ENCODE results near the gene ALS2. TPM values are rescaled to one million over a fixed set of nuclear protein-coding genes. Genes with fewer than 3 reads are reported as not detected.
"Not testable (repeated sequence)": the region's sequence is repeated elsewhere in the genome, so short reads cannot be mapped to it uniquely, and the experiment has no call there.

ALS2 gene
- total RNA-seq, 1 donor from 2014 or later = 12.7 TPM

DNA sequence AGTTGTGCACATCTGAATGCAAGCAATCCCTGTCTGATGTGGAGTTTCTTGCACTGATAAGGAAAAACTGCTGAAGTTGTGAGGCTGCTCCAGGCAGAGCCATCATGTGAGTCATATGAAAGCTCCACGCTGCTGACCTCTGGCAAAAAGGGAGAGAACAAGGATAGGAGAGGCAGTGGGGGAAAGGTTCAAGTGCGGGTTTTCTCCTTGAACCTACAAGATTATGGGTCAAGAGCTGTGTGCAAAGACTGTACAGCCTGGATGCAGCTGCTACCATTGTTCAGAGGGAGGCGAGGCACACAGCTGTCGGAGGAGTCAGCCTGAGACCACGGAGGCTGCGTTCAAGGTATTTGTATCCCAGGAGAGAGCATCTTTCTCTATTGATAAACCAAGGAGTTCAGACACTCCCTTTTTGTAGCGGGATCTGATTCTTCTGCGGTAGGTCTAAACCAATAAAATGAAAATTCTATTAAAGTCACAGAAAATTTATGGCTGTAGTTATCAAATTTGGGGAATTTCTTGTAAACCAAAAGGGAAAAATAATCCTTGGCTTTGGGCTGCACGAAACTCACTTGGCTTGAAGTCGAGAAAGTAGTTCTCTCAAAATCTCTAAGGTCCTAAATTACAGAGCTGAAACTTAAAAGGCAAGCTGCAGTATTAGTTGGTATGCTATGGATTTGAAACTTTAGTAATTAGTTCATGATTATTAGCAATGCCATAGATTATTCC is 25.9 kb upstream of the ALS2 start, which contains the start of gene CDK15:
CDK15 (plus strand) TSS at position 96 of the 729 bp plus-strand sequence; CDS start at position 224, 128 bp downstream.
- Mint-ChIP-seq H3K27ac (no peak within 1 kb of the TSS), H3K36me3 (ENCODE audit: low read depth) (no peaks in the 10 kb centered on the region), H3K9me3 (no peaks in the 10 kb centered on the region), H3K4me3 (no peak within 1 kb of the TSS), H3K27me3 (ENCODE audit: insufficient read depth) (peaks cover 23% of the 10 kb centered on the region), H3K4me1 (ENCODE audit: low read depth) (no peaks in the 10 kb centered on the region)
- DNase-seq (ENCODE audit: low spot score) = no peak
- intact Hi-C loops (cut with micrococcal nuclease) = no loop called here

DNA sequence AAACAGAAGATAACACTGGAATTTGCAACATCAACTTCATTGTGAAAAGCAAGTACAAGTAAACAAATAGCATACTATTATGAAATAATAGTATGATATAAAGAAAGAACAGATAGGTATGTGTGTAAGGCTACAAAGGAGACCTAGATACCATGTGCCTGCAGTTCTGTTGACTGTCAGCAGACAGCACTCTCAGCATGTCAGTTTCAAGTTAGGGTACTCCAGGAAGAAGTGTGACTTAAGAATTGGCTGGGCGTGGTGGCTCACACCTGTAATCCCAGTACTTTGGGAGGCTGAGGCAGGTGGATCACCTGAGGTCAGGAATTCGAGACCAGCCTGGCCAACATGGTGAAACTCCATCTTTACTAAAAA is 18.2 kb upstream of the ALS2 start:
- not testable (repeated sequence) for DNase-seq (ENCODE audit: low spot score); H3K4me3 Mint-ChIP-seq; H3K27ac Mint-ChIP-seq; H3K4me1 Mint-ChIP-seq (ENCODE audit: low read depth); H3K9me3 Mint-ChIP-seq; H3K36me3 Mint-ChIP-seq (ENCODE audit: low read depth)
- intact Hi-C loops (cut with micrococcal nuclease) = loop anchor here (5.0 kb wide), 1 partner anchor 378 kb away; no protein-coding TSS in a partner anchor
- peaks cover 15% of the 10 kb centered on the region for H3K27me3 Mint-ChIP-seq (ENCODE audit: insufficient read depth)

- Mint-ChIP-seq H3K4me3 (no peak overlapping the region), H3K27ac (no peak overlapping the region), H3K9me3 (no peaks in the 10 kb centered on the region), H3K4me1 (ENCODE audit: low read depth) (no peaks in the 10 kb centered on the region), H3K27me3 (ENCODE audit: insufficient read depth) (peaks cover 15% of the 10 kb centered on the region), H3K36me3 (ENCODE audit: low read depth) (no peaks in the 10 kb centered on the region)
- intact Hi-C loops (cut with micrococcal nuclease) = loop anchor here (5.0 kb wide), 1 partner anchor 379 kb away; no protein-coding TSS in a partner anchor
- DNase-seq (ENCODE audit: low spot score) = no peak
Measured at GRCh38 chr2:201798252-201798913, 17.6 kb upstream of the ALS2 start.

DNA sequence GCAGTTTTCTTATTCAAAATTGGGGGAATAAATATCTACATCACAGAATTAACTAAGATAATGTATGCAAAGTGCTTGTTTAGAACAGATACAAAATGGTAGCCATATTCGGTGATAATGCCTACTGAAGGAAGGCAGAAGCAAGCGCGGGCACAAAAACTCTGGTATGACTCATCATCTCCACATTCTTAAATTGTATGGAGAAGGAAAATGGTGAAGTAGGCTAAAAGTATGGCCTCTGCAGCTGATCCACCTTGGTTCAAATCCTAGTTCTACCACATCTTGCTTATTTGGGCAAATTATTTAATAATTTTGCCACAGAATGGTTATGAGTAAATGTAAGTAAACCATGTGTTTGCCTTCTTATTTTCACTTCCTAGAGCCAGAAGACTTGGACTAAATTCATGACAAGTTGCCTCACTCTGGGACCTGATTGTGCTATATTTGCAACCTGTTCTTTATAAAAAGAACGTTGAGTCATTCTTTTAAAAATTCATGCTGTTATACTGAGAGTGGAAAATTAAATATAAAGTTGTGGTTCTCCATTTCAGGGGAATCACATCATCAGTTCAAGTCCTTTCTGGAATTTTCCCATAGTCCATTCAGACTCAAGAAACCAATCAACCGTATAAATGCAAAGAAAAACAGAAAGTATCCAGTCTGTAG is 16.6 kb upstream of the ALS2 start:
- Mint-ChIP-seq H3K4me3 (no peak overlapping the region), H3K4me1 (ENCODE audit: low read depth) (no peaks in the 10 kb centered on the region), H3K36me3 (ENCODE audit: low read depth) (no peaks in the 10 kb centered on the region), H3K27ac (no peak overlapping the region), H3K27me3 (ENCODE audit: insufficient read depth) (peaks cover 12% of the 10 kb centered on the region), H3K9me3 (no peaks in the 10 kb centered on the region)
- DNase-seq (ENCODE audit: low spot score) = no peak
- intact Hi-C loops (cut with micrococcal nuclease) = loop anchor here (5.0 kb wide), 1 partner anchor 380 kb away; no protein-coding TSS in a partner anchor

GRCh38 chr2:201796478-201796865 is 15.7 kb upstream of the ALS2 start:
- no peaks in the 10 kb centered on the region for H3K36me3 Mint-ChIP-seq (ENCODE audit: low read depth)
- no peak for DNase-seq (ENCODE audit: low spot score)
- no peaks in the 10 kb centered on the region for H3K4me1 Mint-ChIP-seq (ENCODE audit: low read depth)
- H3K27ac Mint-ChIP-seq = no peak overlapping the region
- intact Hi-C loops (cut with micrococcal nuclease) = loop anchor here (5.0 kb wide), 1 partner anchor 381 kb away; no protein-coding TSS in a partner anchor
- H3K9me3 Mint-ChIP-seq = no peaks in the 10 kb centered on the region
- H3K4me3 Mint-ChIP-seq = no peak overlapping the region
- peaks cover 8% of the 10 kb centered on the region for H3K27me3 Mint-ChIP-seq (ENCODE audit: insufficient read depth)

GRCh38 chr2:201795607-201796477 is 15.1 kb upstream of the ALS2 start:
- no peaks in the 10 kb centered on the region for H3K9me3 Mint-ChIP-seq
- H3K4me1 Mint-ChIP-seq (ENCODE audit: low read depth) = no peaks in the 10 kb centered on the region
- H3K4me3 Mint-ChIP-seq = no peak overlapping the region
- no peak for DNase-seq (ENCODE audit: low spot score)
- H3K27ac Mint-ChIP-seq = no peak overlapping the region
- H3K27me3 Mint-ChIP-seq (ENCODE audit: insufficient read depth) = peaks cover 8% of the 10 kb centered on the region
- H3K36me3 Mint-ChIP-seq (ENCODE audit: low read depth) = no peaks in the 10 kb centered on the region
- intact Hi-C loops (cut with micrococcal nuclease) = loop anchor here (5.0 kb wide), 1 partner anchor 381 kb away; no protein-coding TSS in a partner anchor

GRCh38 chr2:201794294-201794693 is 13.6 kb upstream of the ALS2 start:
- Mint-ChIP-seq H3K4me1 (ENCODE audit: low read depth) (no peaks in the 10 kb centered on the region), H3K27me3 (ENCODE audit: insufficient read depth) (peaks cover 7% of the 10 kb centered on the region), H3K9me3 (no peaks in the 10 kb centered on the region), H3K4me3 (no peak overlapping the region), H3K36me3 (ENCODE audit: low read depth) (no peaks in the 10 kb centered on the region), H3K27ac (no peak overlapping the region)
- no peak for DNase-seq (ENCODE audit: low spot score)
- intact Hi-C loops (cut with micrococcal nuclease) = no loop called here

DNA sequence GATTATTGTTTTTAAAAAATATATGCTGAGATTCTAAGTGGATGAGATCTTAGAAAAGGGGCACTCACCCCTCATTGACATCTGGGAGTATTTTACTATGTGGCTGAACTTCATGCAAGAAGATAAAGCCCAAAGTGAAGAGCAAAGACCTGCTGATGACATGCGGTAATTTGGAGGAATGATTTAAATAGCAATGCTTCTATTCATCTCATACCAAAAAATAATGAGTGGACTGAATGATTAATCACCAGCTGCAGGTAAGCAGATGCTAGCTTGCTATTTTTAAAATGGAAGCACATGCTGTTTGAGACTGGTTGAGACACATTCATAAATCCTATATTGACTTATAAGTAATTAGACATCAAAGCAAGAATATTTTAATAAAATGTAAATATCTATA is 12.9 kb upstream of the ALS2 start:
- H3K4me1 Mint-ChIP-seq (ENCODE audit: low read depth) = no peaks in the 10 kb centered on the region
- H3K36me3 Mint-ChIP-seq (ENCODE audit: low read depth) = no peaks in the 10 kb centered on the region
- H3K27me3 Mint-ChIP-seq (ENCODE audit: insufficient read depth) = peaks cover 7% of the 10 kb centered on the region
- H3K9me3 Mint-ChIP-seq = no peaks in the 10 kb centered on the region
- H3K4me3 Mint-ChIP-seq = no peak overlapping the region
- DNase-seq (ENCODE audit: low spot score) = no peak
- intact Hi-C loops (cut with micrococcal nuclease) = no loop called here
- no peak overlapping the region for H3K27ac Mint-ChIP-seq

DNA sequence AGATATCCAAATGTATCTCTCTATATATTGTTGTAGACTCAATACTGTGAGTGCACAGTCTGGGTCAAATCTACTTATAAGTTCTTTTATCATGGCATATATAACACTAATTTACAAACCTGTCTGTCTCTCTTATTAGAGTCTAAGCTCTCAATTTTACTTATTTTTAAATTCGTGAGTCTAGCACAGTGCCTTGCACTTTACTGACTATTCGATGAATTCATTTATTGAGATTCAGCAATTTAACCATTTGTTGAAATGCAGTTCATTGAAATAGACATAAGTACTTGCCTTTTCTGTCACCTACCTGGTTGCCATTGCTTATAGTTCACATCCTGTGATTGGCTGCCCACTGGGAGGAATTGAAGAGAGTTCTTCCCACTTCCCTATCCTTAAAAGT is 10.3 kb upstream of the ALS2 start:
- intact Hi-C loops (cut with micrococcal nuclease) = no loop called here
- Mint-ChIP-seq H3K27me3 (ENCODE audit: insufficient read depth) (peaks cover 11% of the 10 kb centered on the region), H3K4me1 (ENCODE audit: low read depth) (no peaks in the 10 kb centered on the region), H3K9me3 (no peaks in the 10 kb centered on the region), H3K4me3 (no peak overlapping the region), H3K27ac (no peak overlapping the region), H3K36me3 (ENCODE audit: low read depth) (no peaks in the 10 kb centered on the region)
- no peak for DNase-seq (ENCODE audit: low spot score)

DNA sequence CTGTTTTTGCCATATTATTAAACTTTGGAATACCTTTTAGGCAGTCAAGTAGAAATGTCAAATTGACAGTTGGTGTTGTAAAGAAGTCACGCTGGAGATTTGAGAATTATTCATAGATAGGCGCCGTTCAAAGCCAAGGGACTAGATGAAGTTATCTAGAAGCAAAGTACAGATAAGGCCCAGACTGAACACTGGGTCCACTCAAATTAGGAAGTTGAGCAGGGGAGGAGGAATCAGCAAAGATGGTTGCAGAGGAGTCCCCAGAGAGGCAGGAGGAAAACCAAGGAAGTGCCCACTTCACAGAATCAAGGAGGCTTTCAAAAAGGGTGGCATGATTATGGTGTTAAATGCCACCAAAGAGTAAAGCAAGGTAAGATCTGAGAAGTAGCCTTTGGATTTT is 9.6 kb upstream of the ALS2 start:
- intact Hi-C loops (cut with micrococcal nuclease) = no loop called here
- H3K27ac Mint-ChIP-seq = no peak overlapping the region
- no peaks in the 10 kb centered on the region for H3K9me3 Mint-ChIP-seq

GRCh38 chr2:201789395-201789794 is 8.7 kb upstream of the ALS2 start:
- H3K9me3 Mint-ChIP-seq = no peaks in the 10 kb centered on the region
- H3K27me3 Mint-ChIP-seq (ENCODE audit: insufficient read depth) = peaks cover 15% of the 10 kb centered on the region
- H3K4me3 Mint-ChIP-seq = no peak overlapping the region
- H3K27ac Mint-ChIP-seq = no peak overlapping the region
- H3K36me3 Mint-ChIP-seq (ENCODE audit: low read depth) = no peaks in the 10 kb centered on the region
- H3K4me1 Mint-ChIP-seq (ENCODE audit: low read depth) = no peaks in the 10 kb centered on the region
- no peak for DNase-seq (ENCODE audit: low spot score)
- intact Hi-C loops (cut with micrococcal nuclease) = no loop called here

More for the DNA sequence above, 9.6 kb upstream of the ALS2 start:
- Mint-ChIP-seq H3K4me1 (ENCODE audit: low read depth) (no peaks in the 10 kb centered on the region), H3K4me3 (no peak overlapping the region), H3K36me3 (ENCODE audit: low read depth) (no peaks in the 10 kb centered on the region), H3K27me3 (ENCODE audit: insufficient read depth) (peaks cover 12% of the 10 kb centered on the region)
- DNase-seq (ENCODE audit: low spot score) = no peak

DNA sequence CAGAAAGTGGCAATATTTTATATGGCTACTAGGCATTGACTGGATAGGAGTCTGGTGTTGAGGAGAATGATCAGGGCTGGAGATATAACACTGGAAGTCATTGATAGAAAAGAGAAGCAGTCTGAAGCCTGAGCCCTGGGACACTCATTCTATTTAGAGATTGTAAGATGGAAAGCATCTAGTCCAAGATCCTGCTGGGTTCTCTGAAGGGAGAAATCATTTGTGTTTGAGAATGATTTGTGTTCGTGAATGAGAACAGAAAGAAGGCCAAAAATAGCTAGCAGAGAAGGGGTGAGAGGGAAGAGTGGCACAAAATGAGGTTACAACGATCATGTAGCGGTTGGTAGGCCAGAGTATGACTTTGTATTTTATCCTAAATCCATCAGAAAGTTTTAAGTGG is 7.6 kb upstream of the ALS2 start:
- Mint-ChIP-seq H3K36me3 (ENCODE audit: low read depth) (no peaks in the 10 kb centered on the region), H3K27me3 (ENCODE audit: insufficient read depth) (peaks cover 17% of the 10 kb centered on the region), H3K27ac (no peak overlapping the region), H3K4me1 (ENCODE audit: low read depth) (no peaks in the 10 kb centered on the region), H3K9me3 (no peaks in the 10 kb centered on the region), H3K4me3 (no peak overlapping the region)
- DNase-seq (ENCODE audit: low spot score) = no peak
- intact Hi-C loops (cut with micrococcal nuclease) = no loop called here

Data from activated T-helper 1 cell treated with anti-CD3 and anti-CD28 coated beads, Interleukin-12 subunit alpha, Interleukin-12 subunit beta, Interleukin-2, Interleukin-4 antibody, amounts not matched to agents 30 ng/mL and 10 ng/mL and 1 ng/mL, durations not matched to agents 14 hours and 24 hours and 36 hours (primary cell).